ENCODE results near the gene LRFN4. TPM values are rescaled to one million over a fixed set of nuclear protein-coding genes. Genes with fewer than 3 reads are reported as not detected.

LRFN4 gene
- total RNA-seq, 6 donors from 2014 or later: 11.4 to 29.0 (median 21.8) TPM

- no peak overlapping the region for H3K27ac ChIP-seq
- no peaks in the 10 kb centered on the region for H3K9me3 ChIP-seq
- peak overlapping the region in 2 of 4 donors; percentile 74 to 94 for H3K4me3 ChIP-seq
- ATAC-seq (ENCODE audit: low FRiP score in 2 of 2) (no peak), DNase-seq (peak; percentile 17 to 65)
- H3K27me3 ChIP-seq: no peaks in the 10 kb centered on the region
- 88 to 91% methylated on average over 10 to 12 of the region's 12 CpGs for WGBS, 2 donors
- H3K4me1 ChIP-seq: peaks cover 19 to 38% (median 31%) of the 10 kb centered on the region in 4 donors
- TF ChIP-seq EP300 (IDR thresholded peaks at IDR 0.05) (no peak), CTCF (IDR thresholded peaks at IDR 0.05) (no peak), POLR2A (IDR thresholded peaks at IDR 0.05) (no peak), POLR2AphosphoS5 (IDR thresholded peaks at IDR 0.05) (no peak)
- H3K36me3 ChIP-seq: peaks cover 0 to 40% (median 28%) of the 10 kb centered on the region in 4 donors
Measured at GRCh38 chr11:66844496-66845142, 12.2 kb upstream of the LRFN4 start.

- Histone ChIP-seq H3K4me1 (peaks cover 19 to 38% (median 31%) of the 10 kb centered on the region in 4 donors), H3K27me3 (no peaks in the 10 kb centered on the region), H3K36me3 (peaks cover 0 to 40% (median 28%) of the 10 kb centered on the region in 4 donors), H3K4me3 (no peak overlapping the region), H3K9me3 (no peaks in the 10 kb centered on the region), H3K27ac (no peak overlapping the region)
- DNase-seq (peak; percentile 15 to 25), ATAC-seq (ENCODE audit: low FRiP score in 2 of 2) (no peak)
- TF ChIP-seq POLR2AphosphoS5 (IDR thresholded peaks at IDR 0.05) (no peak), POLR2A (IDR thresholded peaks at IDR 0.05) (no peak), EP300 (IDR thresholded peaks at IDR 0.05) (no peak), CTCF (IDR thresholded peaks at IDR 0.05) (no peak)
- 94 to 95% methylated on average over 11 to 14 of the region's 15 CpGs for WGBS, 2 donors
Measured at GRCh38 chr11:66845143-66845875, 11.6 kb upstream of the LRFN4 start.

- no peak overlapping the region for H3K4me3 ChIP-seq
- 89 to 95% methylated on average over 9 of the region's 9 CpGs for WGBS, 2 donors
- ATAC-seq (ENCODE audit: low FRiP score in 2 of 2): no peak
- peaks cover 19 to 34% (median 29%) of the 10 kb centered on the region in 4 donors for H3K4me1 ChIP-seq
- peaks cover 0 to 40% (median 28%) of the 10 kb centered on the region in 4 donors for H3K36me3 ChIP-seq
- no peaks in the 10 kb centered on the region for H3K27me3 ChIP-seq
- no peak overlapping the region for H3K27ac ChIP-seq
- DNase-seq: peak; percentile 13 to 49
- H3K9me3 ChIP-seq: no peaks in the 10 kb centered on the region
- TF ChIP-seq POLR2A (IDR thresholded peaks at IDR 0.05) (no peak), POLR2AphosphoS5 (IDR thresholded peaks at IDR 0.05) (no peak), CTCF (IDR thresholded peaks at IDR 0.05) (no peak), EP300 (IDR thresholded peaks at IDR 0.05) (no peak)
Measured at GRCh38 chr11:66845876-66846212, 11.0 kb upstream of the LRFN4 start.

GRCh38 chr11:66846671-66847091, 10.2 kb upstream of the LRFN4 start:
- Histone ChIP-seq H3K27ac (no peak overlapping the region), H3K4me1 (peaks cover 18 to 26% (median 23%) of the 10 kb centered on the region in 4 donors), H3K27me3 (no peaks in the 10 kb centered on the region), H3K4me3 (no peak overlapping the region), H3K36me3 (peaks cover 0 to 40% (median 28%) of the 10 kb centered on the region in 4 donors), H3K9me3 (no peaks in the 10 kb centered on the region)
- TF ChIP-seq EP300 (IDR thresholded peaks at IDR 0.05): no peak
- TF ChIP-seq POLR2AphosphoS5 (IDR thresholded peaks at IDR 0.05): no peak
- no peak for TF ChIP-seq POLR2A (IDR thresholded peaks at IDR 0.05)
- TF ChIP-seq CTCF (IDR thresholded peaks at IDR 0.05): no peak
- DNase-seq (peak in 1 of 2 donors; percentile 17), ATAC-seq (ENCODE audit: low FRiP score in 2 of 2) (no peak)
- 95 to 97% methylated on average over 4 of the region's 4 CpGs for WGBS, 2 donors

Measured in upper lobe of left lung (tissue), 6 donors.